ENCODE results near the gene NPIPA1.
"Not testable (repeated sequence)": the region's sequence is repeated elsewhere in the genome, so short reads cannot be mapped to it uniquely, and the experiment has no call there.

The NPIPA1 gene

DNA sequence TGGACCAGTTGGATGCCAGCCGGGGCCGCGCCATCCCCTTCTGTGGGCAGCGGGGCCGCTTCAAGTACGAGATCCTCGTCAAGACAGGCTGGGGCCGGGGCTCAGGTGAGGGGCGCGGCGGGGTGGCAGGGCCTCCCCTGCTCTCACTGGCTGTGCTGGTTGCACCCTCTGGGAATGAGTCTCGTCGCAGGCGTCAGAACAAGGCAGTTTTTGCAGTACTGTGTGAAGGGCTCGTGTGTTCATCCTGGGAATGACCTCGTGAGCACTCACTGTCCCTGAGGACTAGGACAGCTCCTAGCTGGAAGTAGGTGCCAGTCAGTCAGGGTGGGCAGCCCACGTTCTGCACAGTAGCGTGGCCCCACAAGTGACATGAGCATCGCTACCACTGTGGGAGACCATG, 6.3 kb upstream of the NPIPA1 start:
- not testable (repeated sequence) for FAIRE-seq

DNA sequence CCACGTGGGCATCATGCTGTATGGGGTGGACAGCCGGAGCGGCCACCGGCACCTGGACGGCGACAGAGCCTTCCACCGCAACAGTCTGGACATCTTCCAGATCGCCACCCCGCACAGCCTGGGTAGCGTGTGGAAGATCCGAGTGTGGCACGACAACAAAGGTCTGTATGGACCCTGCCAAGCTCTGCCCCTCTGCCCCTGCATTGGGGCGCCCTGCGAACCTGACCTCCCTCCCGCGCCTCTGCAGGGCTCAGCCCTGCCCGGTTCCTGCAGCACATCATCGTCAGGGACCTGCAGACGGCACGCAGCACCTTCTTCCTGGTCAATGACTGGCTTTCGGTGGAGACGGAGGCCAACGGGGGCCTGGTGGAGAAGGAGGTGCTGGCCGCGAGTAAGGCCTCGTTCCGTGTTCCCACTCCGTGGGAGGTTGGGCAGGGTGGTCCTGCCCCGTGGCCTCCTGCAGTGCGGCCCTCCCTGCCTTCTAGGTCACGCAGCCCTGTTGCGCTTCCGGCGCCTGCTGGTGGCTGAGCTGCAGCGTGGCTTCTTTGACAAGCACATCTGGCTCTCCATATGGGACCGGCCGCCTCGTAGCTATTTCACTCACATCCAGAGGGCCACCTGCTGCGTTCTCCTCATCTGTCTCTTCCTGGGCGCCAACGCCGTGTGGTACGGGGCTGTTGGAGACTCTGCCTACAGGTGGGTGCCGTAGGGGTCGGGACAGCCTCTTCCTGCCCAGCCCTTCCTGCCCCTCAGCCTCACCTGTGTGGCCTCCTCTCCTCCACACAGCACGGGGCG, 4.5 kb upstream of the NPIPA1 start:
- not testable (repeated sequence) for FAIRE-seq

DNA sequence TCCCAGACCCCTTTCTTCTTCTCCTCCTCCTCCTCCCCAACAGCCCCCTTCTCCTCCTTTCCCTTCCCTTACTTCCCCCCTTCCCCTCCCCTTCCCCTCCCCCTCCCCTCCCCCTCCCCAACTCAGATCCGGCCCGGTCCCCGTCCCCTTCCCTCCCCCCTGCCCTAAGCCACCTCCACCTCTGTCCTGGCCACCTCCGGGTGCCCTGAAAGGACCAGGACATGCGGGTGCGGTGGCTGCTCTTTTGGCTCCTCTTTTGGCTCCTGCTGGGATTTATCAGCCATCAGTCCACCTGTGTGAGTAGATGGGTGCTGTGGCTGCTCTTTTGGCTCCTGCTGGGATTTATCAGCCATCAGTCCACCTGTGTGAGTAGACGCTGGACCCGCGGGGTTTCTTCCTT, 751 bp downstream of the NPIPA1 start:
- FAIRE-seq = not testable (repeated sequence)

DNA sequence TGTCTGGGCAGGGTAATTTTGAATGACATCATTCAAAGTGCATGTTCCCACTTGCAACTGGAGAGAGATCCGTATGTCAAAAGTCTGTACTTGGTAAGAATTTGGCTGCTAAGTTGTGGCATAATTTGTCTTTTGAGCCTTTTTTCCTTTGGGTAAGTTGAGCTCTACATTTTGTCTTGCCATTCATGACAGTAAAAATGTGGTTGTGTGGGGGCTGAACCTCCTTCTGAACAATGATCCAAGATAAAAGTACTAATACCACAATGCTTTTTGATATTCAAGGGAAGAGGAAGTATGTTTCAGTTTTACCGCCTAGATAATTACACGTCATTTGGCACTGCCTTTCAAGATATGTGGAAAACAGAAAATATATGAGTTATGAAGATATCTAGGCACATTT, 5.4 kb downstream of the NPIPA1 start:
- FAIRE-seq = not testable (repeated sequence)

DNA sequence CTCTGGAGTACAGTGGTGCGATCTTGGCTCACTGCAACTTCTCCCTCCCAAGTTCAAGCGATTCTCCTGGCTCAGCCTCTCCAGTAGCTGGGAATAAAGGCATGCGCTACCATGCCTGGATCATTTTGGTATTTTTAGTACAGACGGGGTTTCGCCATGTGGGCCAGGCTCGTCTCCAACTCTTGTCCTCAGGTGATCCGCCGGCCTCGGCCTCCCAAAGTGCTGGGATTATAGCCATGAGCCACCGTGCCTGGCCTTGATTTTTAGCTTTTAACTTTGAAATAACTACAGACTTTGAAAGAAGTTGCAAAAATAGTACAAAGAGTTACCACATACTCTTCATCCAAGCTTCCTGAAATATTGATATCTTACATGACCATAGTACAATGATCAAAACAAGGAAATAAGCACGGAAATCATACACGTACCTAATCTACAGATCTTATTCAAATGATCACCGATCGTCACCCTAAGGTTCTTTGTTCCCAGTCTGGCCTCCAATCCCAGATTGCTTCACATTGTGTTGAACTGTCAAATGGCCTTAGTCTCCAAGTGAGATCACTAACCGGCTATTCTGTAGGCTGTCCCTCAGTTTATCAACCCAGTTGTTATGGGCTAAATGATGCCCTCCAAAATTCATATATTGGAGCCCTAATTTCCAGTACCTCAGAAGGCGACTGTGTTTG, 18.4 kb downstream of the NPIPA1 start:
- no peak for FAIRE-seq

DNA sequence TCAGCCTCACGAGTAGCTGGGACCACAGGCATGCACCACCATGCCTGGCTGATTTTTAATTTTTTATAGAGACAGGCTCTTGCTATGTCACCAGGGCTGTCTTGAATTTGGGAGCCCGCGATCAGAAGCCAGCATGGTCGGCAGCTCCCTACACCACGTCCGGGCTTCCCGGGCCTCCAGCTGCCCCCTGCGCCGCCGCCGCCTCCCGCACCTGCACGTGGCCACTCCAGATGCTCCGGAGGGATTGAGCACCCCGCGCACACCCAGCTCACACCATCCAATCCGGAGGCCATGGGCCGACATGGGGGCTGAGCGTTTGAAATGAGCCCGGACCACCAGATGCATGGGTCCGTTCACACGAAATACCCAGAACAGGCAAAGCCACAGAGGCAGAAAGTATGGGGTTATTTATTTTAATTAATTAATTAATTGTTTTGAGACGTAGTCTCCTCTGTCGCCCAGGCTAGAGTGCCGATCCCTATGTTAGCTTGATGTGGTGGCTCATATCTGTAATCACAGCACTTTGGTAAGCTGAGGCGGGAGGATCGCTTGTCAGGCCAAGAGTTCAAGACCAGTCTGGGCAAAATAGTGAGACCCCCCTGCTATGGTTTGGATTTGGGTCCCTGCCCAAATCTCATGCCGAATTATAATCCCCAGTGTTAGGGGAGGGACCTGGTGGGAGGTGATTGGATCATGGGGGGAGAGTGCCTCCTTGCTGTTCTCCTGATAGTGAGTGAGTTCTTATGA, 20.5 kb downstream of the NPIPA1 start:
- no peak for FAIRE-seq

DNA sequence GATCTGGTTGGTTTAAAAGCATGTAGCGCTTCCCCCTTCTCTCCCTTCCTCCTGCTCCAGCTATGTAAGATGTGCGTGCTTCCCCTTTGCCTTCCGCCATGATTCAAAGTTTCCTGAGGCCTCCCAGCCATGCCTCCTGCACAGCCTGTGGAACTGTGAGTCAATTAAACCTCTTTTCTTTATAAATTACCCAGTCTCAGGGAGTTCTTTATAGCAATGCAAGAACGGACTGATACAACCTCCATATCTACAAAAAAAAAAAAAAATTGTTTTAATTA, 21.0 kb downstream of the NPIPA1 start:
- FAIRE-seq = no peak

DNA sequence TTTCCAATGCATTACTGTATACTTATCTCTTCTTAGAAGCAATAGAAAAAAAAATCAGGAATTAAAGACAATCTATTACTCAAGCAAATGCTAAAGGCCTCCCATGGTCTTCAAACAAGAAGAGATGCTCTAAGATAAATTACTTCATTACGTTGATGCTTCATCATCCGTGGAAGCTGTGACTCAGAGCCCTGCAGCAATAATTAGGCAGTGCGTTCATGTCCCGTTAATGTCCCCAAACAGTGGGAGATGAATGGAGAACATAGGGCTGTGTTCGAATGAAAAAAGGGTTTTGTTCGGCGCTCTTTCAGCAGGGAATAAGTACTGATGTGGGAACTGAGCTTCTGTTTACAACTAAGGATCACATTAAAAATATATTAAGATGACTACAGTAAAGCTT, 21.7 kb downstream of the NPIPA1 start:
- no peak for FAIRE-seq

DNA sequence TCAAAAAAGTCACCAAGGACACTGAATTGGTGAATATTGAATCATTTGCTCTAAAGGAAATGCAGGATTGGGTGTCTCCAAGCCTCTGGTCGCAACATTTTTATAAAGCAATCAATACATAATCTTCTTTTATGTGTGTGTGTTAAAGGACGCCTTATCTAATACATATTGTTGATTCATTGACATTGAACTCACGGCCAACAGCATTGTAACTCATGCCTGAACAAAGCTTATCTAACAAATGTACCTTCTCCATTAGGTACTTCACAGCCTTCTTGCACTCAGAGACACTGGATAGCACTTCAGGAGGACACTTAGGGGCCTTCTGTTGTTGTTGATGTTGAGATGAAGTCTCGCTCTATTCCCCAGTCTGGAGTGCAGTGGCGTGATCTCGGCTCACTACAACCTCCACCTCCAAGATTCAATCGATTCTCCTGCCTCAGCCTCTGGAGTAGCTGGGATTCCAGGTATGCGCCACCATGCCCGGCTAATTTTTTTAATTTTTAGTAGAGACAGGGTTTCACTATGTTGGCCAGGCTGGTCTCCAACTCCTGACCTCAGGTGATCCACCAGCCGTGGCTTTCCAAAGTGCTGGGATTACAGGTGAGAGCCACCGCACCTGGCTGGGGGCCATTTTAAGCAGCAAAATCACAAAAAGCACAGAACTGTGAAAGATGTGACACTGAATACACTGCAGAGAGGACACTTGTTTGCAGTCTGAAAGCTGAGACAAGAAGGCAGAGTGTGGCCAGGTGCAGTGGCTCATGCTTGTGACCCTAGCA, 24.4 kb downstream of the NPIPA1 start:
- FAIRE-seq = no peak

DNA sequence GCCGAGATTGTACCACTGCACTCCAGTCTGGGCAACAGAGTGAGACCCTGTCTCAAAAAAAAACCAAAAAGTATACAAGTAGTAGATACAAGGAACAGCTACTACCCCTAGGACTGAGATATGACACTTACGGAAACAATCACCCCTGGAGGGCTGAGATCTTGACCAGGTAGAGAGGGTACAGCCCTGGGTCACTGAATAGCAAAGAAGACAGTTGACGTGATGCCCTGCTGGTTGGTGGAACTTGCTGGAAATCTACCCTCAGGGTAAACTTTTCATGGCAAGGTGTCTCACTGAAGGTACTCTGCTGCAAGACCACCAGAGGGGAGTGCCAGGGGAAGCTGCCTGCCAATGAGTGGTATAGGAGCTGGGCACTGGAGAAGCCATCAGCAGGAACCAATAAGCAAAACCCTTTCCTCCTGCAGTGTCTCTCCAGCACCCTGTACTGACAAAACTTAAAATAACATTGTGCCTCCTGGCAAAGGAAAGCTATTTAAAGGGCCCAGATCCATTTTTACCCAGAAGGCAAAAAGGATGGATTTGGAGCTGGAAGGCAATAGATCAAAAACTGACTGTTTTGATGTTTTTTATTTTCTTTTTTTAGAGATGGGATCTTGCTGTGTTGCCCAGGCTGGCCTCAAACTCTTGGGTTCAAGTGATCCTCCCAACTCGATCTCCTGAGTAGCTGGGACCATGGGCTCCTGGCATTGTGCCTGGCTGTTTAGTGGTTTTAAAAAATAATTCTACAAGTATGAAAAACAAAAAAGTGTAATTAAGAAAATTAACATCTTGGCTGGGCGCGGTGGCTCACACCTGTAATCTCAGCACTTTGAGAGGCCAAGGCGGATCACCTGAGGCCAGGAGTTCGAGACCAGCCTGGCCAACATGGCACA, 26.3 kb downstream of the NPIPA1 start:
- FAIRE-seq = no peak

DNA sequence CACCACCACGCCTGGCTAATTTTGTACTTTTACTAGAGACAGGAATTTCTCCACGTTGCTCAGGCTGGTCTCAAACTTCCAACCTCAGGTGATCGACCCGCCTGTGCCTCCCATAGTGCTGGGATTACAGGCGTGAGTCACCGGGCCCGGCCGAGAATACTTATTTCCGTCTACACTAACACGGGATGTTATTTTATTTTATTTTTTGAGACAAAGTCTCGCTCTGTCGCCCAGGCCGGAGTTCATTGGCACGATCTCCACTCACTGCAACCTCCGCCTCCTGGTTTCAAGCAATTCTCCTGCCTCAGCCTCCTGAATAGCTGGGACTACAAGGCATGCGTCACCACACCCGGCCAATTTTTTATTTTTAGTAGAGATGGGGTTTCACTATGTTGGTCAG, 28.1 kb downstream of the NPIPA1 start:
- no peak for FAIRE-seq

DNA sequence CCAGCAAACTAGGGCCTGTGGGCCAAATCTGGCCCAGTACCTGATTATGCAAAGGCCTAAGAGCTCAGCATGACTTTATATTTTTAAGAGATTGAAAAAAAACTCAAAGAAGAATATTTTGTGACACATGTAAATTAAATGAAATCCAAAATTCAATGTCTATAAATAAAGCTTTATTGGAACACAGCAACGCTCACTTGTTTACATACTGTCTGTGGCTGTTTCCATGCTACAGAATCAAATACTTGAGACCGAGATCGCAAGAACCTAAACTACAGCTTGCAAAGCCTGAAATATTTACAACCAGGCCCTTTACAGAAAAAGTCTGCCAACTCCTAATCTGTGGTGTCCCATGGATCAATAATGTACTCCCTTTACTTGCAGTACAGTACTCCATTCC, 32.6 kb downstream of the NPIPA1 start:
- not testable (repeated sequence) for FAIRE-seq

DNA sequence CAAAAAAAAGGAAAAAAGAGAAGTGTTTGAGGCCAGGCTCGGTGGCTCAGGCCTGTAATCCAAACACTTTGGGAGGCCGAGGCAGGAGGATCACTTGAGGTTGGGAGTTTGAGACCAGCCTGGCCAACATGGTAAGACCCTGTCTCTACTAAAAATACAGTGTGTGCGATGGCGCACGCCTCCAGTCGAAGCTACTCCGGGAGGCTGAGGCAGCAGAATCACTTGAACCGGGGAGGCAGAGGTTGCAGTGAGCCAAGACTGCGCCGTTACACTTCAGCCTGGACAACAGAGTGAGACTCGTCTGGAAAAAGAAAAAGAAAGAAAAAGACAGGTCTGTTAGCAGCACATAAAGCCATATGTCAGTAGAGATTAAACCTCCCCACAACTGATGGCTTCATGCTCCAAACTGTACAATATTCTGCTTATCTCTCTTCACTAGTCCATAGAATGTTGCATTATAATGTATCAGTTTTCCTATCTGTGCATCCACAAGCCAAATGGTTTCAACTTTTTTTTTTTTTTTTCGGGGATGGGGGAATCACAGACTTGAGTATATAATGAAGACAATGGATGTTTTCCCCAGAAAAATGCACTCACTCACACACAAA, 34.5 kb downstream of the NPIPA1 start:
- not testable (repeated sequence) for FAIRE-seq

DNA sequence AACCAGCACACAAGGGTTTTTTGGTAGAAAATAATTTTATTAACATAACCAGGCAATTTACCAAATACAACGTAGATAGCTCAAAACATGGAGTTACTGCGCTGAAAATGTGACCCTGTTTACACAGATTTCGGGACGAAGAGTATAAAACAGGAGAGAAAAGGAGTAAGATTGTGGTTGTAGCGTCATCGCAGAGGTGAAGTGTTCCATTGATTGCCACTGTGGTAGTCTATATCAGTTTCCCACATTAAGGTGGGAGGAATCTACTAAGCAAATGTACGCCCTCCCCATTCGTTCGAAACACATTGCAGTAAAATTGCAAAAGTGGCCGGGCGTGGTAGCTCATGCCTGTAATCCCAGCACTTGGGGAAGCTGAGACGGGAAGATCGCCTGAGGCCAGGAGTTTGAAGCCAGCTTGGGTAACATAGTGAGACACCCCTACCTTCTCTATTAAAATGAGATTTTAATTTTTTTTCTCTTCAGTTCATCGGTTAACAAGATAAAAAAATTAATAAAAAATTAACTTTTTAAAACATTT, 36.6 kb downstream of the NPIPA1 start:
- not testable (repeated sequence) for FAIRE-seq

DNA sequence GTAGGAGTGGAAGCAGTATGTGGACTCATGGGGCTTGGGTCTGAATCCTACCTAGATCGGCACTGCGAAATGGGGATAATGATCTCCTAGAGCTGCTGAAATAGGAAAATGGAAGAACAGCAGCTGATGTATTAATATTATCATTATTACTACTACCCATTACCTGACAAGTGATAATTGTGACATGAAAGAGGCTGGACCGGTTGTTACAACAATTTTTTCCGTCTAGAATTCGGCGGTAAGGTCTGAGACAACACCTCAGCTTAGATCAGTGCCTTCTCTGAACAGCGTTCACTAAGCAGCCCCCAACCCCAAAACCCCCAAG, 37.0 kb downstream of the NPIPA1 start:
- FAIRE-seq = not testable (repeated sequence)

DNA sequence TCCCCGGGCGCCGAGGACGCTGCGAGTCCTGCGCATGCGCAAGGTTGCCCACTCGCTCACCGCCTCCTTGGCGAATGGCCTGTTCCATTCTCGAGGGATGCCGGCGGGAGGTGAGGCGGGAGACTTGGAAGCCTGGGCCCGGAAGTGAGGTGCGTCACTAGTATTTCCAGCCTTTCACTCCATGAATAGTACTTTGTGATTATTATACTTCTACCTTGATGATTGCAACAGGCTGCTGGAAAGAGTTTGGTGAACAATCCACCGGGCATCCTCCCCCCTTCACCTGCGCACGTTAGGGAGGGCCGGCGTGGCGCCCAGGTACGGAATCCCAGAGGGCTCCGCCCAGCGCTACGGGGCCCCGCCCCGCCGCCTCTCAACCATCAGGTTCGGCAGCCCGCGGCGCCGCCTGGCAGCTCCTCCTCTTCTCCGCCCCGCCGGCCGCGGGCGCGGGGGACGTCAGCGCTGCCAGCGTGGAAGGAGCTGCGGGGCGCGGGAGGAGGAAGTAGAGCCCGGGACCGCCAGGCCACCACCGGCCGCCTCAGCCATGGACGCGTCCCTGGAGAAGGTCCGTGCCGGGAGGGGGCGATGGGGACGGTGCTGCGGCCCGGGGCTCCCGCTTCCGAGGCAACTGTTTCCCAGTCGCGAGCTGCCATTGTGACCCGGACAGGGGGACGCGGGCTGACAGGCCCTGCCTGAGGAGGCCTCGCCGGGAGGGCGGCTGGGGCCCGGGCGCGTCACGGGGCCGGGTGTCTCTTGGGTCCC, 37.6 kb downstream of the NPIPA1 start, which contains the start of gene PDXDC1:
Gene PDXDC1 (plus strand): TSS at position 371 of the 762 bp plus-strand sequence. CDS start 174 bp downstream, at position 545.
- not testable (repeated sequence) for FAIRE-seq

DNA sequence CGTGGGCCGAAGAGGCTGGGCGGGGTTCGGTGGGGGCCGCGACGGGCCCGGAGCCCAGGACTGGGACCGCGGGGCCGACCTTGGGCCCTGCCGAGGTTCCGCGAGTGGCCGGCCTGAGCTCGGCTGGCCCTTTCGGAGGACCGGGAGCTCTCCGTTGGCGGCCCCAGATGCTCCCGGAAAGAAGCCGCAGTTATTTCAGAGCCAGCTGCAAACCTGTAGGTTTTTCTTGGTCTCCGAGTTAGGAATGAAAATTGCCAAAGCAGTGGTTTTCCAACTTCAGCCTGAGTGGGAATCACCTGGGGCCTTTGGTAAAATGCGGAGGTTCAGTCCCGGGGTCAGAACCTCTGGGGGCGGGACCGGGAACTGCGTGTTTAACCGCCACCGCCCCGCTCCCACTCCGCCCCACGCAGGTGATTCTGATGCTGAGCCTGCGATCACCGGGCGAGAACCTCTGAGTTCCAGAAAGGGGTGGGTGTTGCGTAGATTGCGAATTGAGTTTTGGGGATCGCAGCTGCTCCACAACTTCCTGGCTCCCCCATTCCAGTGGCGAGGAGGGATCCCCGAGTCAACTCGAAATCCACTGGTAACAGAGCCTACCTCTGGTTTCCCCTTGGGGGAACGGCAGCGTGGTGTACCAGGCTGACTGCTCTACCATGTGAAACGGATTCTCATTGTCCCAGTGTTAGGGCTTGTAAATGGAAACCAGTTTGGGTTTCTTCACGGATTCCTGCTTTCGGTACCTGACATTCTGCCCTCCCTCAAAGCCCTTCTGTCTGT, 38.4 kb downstream of the NPIPA1 start:
- FAIRE-seq = not testable (repeated sequence)

DNA sequence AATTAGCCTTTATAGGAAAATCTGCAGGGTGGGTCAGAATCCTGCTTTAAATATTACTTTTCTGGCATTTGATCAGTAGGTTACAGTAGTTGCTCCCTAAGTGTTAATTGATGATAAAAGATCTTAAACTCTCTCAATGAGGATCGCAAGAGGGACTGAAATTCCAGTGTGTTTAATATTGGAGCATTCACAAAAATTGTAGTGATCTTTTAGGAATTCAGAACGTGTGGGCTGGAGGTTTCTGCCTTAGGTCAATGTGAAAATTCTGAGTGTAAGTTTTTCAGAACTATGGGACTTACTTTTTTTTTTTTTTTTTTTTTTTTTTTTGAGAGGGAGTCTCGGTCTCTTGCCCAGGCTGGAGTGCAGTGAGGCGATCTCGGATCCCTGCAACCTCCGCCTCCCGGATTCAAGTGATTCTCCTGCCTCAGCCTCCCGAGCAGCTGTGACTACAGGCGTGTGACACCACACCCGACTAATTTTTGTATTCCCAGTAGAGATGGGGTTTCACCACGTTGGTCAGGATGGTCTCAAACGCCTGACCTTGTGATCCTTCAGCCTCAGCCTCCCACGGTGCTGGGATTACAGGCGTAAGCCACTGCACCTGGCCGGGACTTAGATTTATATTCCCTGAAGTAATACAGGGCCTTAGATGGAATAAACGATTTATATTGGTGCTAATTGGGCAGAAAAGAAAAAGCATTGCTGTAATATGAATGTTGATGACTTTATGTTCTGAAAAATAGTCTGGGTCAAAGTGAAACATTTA, 39.9 kb downstream of the NPIPA1 start:
- not testable (repeated sequence) for FAIRE-seq

DNA sequence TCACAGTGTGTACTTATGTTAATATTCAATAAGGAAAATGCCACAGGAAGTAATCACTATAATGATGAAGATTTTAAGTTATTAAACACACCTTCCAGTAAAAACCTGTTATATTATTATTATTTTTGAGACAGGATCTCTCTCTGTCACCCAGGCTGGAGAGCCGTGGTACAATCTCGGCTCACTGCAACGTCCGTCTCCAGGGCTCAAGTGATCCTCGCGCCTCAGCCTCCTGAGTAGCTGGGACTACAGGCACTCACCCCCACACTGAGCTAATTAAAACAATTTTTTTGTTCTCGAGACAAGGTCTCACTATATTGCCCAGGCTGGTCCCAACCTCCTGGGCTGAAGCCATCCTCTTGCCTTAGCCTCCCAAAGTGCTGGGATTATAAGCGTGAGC, 41.0 kb downstream of the NPIPA1 start:
- FAIRE-seq = not testable (repeated sequence)

All from TTC549 (cell line).